Lung (tissue), 12 donors: ENCODE data around the gene KCNK1. TPM values are rescaled to one million over a fixed set of nuclear protein-coding genes. Genes with fewer than 3 reads are reported as not detected.
"Not testable (repeated sequence)": the region's sequence is repeated elsewhere in the genome, so short reads cannot be mapped to it uniquely, and the experiment has no call there.

Experiments used
- ATAC-seq: fragments of 200-7000 bp; cut with Tn5 transposase; one replicate; pipeline ENCODE4 v1.9.1; 2020; ENCODE audit warnings: moderate number of reproducible peaks; ENCODE audit not compliant: insufficient read depth, low FRiP score
- DNase-seq, 3 donors: peaks; one replicate each; pipeline ENCODE4 v3.0.0-alpha.2; 2013 to 2017
- H3K27ac ChIP-seq, 2 donors: one replicate each; pipeline ENCODE4 v1.5.1; 2013; ENCODE audit warnings: mild to moderate bottlenecking in 2 of 2, moderate library complexity in 2 of 2, control low read depth in 1 of 2, inconsistent platforms in 1 of 2, low read depth in 1 of 2, low read length in 1 of 2
- H3K27me3 ChIP-seq, 3 donors: one replicate each; pipeline ENCODE4 v1.5.1; 2013; ENCODE audit warnings: low read length in 2 of 3; ENCODE audit not compliant: control insufficient read depth in 3 of 3, insufficient read depth in 3 of 3
- H3K36me3 ChIP-seq, 4 donors: one replicate each; pipeline ENCODE4 v1.5.1; 2013; ENCODE audit warnings: low read length in 4 of 4, mild to moderate bottlenecking in 1 of 4, moderate library complexity in 1 of 4; ENCODE audit not compliant: control insufficient read depth in 4 of 4, insufficient read depth in 4 of 4
- H3K4me1 ChIP-seq, 5 donors: one replicate each; pipeline ENCODE4 v1.5.1; 2013; ENCODE audit warnings: low read length in 5 of 5, mild to moderate bottlenecking in 2 of 5, moderate library complexity in 1 of 5; ENCODE audit not compliant: control insufficient read depth in 5 of 5, insufficient read depth in 5 of 5
- H3K4me3 ChIP-seq: one replicate; pipeline ENCODE4 v1.5.1; 2013; ENCODE audit warnings: mild to moderate bottlenecking, control low read depth, moderate library complexity
- H3K9ac ChIP-seq, 2 donors: one replicate each; pipeline ENCODE4 v1.5.1; 2013; ENCODE audit warnings: low read length in 2 of 2, control low read depth in 1 of 2; ENCODE audit not compliant: insufficient read depth in 1 of 2
- H3K9me3 ChIP-seq, 4 donors: one replicate each; pipeline ENCODE4 v1.5.1; 2013; ENCODE audit warnings: low read length in 3 of 4, mild to moderate bottlenecking in 1 of 4, moderate library complexity in 1 of 4; ENCODE audit not compliant: control insufficient read depth in 4 of 4, insufficient read depth in 3 of 4
- WGBS, 2 donors: extraction: QIAGEN DNeasy Blood & Tissue Kit; methylation state at CpG; one replicate each; pipeline ENCODE4 v1.1.7; 2013; 5-methylcytosine and 5-hydroxymethylcytosine counted together
- polyA plus RNA-seq, 2 donors: library from polyadenylated mRNA; stranded (reverse); fragments of 200-250 nt; gene quantifications; one replicate each; pipeline ENCODE4 v1.2.1, GENCODE V29; 2013
- total RNA-seq, 2 donors: library from RNA; depleted of rRNA in 1 of 2; stranded (reverse); fragments of >200 nt in 1 of 2; gene quantifications; one replicate each; pipeline ENCODE4 v1.2.1, GENCODE V29; 2014 to 2021
- TF ChIP-seq, protein P1 (sequence below): IDR thresholded peaks from 2 replicates; pipeline ENCODE4 v1.5.1; 2012; ENCODE audit warnings: mild to moderate bottlenecking; ENCODE audit errors: control extremely low read depth, extremely low read depth
- donor health status: control.
- donor health status: control.
- donor health status: Bipolar disorder and iron deficiency.
- donor health status: healthy.
- donor health status: DM: yes; HTN: yes; CAD: no.

The KCNK1 gene
- total and polyA plus RNA-seq, 4 donors, result 8.9 to 13.1 (median 11.2) TPM

DNA sequence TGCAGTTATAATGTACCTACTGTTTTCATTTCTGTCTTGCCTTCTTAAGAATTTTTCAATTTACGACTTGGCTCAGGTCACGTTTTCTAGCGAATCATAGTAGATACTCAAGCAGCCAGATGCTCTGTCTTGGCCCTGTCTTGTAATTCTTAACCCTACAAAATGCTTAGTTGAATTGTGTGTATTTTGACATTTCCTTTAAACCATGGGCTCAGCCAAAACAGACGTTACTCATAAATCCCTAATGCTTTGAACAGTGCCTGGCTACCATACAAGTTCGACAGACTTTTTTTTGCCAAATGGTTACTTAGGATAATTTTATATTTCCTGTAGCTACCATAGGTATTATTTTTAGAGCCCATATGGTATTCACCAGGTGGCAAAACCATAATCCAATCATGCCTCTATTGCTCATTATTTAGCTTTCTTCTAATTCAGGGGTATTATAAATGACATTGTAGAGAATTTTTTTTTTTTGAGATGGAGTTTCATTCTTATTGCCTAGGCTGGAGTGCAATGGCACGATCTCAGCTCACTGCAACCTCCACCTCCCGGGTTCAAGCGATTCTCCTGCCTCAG, 54.3 kb downstream of the KCNK1 start:
- 69 to 90% methylated on average over 8 of the region's 8 CpGs for WGBS, 2 donors
- H3K27ac ChIP-seq, result no peak overlapping the region
- no peaks in the 10 kb centered on the region for H3K9me3 ChIP-seq
- H3K9ac ChIP-seq, result no peak overlapping the region
- TF ChIP-seq, protein P1, sequence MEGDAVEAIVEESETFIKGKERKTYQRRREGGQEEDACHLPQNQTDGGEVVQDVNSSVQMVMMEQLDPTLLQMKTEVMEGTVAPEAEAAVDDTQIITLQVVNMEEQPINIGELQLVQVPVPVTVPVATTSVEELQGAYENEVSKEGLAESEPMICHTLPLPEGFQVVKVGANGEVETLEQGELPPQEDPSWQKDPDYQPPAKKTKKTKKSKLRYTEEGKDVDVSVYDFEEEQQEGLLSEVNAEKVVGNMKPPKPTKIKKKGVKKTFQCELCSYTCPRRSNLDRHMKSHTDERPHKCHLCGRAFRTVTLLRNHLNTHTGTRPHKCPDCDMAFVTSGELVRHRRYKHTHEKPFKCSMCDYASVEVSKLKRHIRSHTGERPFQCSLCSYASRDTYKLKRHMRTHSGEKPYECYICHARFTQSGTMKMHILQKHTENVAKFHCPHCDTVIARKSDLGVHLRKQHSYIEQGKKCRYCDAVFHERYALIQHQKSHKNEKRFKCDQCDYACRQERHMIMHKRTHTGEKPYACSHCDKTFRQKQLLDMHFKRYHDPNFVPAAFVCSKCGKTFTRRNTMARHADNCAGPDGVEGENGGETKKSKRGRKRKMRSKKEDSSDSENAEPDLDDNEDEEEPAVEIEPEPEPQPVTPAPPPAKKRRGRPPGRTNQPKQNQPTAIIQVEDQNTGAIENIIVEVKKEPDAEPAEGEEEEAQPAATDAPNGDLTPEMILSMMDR, result no peak
- DNase-seq (no peak), ATAC-seq (no peak)
- no peaks in the 10 kb centered on the region for H3K27me3 ChIP-seq
- no peak overlapping the region for H3K4me3 ChIP-seq
- peaks cover 0 to 5% (median 0%) of the 10 kb centered on the region in 5 donors for H3K4me1 ChIP-seq
- no peaks in the 10 kb centered on the region for H3K36me3 ChIP-seq

DNA sequence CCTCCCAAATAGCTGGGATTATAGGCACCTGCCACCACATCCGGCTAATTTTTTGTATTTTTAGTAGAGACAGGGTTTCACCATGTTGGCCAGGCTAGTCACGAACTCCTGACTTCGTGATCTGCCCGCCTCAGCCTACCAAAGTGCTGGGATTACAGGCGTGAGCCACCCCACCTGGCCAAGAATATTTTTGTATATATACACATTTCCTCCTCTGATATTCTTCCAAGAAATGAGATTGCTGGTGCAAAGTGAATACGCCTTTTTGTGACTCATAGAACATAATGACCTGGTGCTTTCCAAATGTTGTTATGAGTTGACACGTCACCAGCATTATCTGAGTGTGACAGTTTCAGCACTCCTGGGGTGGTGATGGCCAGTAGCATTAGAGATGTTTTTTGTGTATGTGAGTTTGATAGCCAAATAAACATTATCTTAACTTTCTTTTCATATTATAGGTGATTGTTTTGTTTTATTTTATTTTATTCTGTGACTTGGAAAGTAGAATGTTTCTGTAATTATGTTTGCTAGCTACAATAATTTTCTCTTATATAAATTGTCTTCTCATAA, 54.9 kb downstream of the KCNK1 start:
- H3K9ac ChIP-seq, result no peak overlapping the region
- ATAC-seq (no peak), DNase-seq (no peak)
- H3K27me3 ChIP-seq, result no peaks in the 10 kb centered on the region
- TF ChIP-seq, protein P1, result no peak
- no peak overlapping the region for H3K27ac ChIP-seq
- WGBS, 2 donors, result 73 to 74% methylated on average over 7 of the region's 7 CpGs
- H3K36me3 ChIP-seq, result no peaks in the 10 kb centered on the region
- H3K4me3 ChIP-seq, result no peak overlapping the region
- no peaks in the 10 kb centered on the region for H3K9me3 ChIP-seq
- H3K4me1 ChIP-seq, result peaks cover 0 to 6% (median 0%) of the 10 kb centered on the region in 5 donors

DNA sequence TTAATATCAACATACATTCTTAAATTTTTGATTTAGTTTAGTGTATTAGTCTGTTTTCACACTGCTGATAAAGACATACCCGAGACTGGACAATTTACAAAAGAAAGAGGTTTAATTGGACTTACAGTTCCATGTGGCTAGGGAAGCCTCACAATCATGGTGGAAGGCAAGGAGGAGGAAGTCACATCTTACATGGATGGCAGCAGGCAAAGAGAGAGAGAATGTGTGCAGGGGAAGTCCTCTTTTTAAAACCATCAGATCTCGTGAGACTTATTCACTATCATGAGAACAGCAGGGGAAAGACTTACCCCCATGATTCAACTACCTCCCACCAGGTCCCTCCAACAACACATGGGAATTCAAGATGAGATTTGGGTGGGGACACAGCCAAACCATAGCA, 56.5 kb downstream of the KCNK1 start:
- ATAC-seq, DNase-seq, H3K4me1 ChIP-seq, H3K9me3 ChIP-seq, H3K27ac ChIP-seq, H3K4me3 ChIP-seq, H3K9ac ChIP-seq, H3K36me3 ChIP-seq, H3K27me3 ChIP-seq: not testable (repeated sequence)
- WGBS, 2 donors, result 88 to 96% methylated on average over 2 of the region's 2 CpGs

DNA sequence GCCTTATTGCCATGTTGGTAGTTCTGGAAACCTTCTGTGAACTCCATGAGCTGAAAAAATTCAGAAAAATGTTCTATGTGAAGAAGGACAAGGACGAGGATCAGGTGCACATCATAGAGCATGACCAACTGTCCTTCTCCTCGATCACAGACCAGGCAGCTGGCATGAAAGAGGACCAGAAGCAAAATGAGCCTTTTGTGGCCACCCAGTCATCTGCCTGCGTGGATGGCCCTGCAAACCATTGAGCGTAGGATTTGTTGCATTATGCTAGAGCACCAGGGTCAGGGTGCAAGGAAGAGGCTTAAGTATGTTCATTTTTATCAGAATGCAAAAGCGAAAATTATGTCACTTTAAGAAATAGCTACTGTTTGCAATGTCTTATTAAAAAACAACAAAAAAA, 57.4 kb downstream of the KCNK1 start:
- no peaks in the 10 kb centered on the region for H3K36me3 ChIP-seq
- TF ChIP-seq, protein P1, result no peak
- H3K27ac ChIP-seq, result no peak overlapping the region

More for the DNA sequence above, 57.4 kb downstream of the KCNK1 start:
- Histone ChIP-seq H3K27me3 (no peaks in the 10 kb centered on the region), H3K9me3 (no peaks in the 10 kb centered on the region), H3K9ac (no peak overlapping the region), H3K4me1 (peaks cover 0 to 6% (median 0%) of the 10 kb centered on the region in 5 donors), H3K4me3 (no peak overlapping the region)
- no peak for DNase-seq
- no peak for ATAC-seq
- 90 to 91% methylated on average over 5 of the region's 5 CpGs for WGBS, 2 donors
